ENCODE measurements around the gene TMEM108.

DNA sequence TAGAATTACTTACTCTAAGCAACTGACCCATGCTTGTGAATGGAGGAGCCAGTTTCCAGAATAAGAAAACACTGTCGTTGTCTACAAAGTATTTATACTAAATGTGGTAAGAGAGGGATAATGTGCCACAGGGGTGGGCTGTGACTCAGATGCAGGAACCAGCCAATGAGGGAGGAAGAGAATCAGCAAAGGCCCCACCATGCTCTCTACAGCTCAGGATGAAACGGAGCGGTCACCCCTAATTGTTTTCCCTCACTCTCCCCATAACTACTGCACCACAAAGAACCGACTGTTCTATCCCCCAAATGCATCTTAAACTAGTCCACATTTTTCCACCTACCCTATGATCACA, 406.2 kb downstream of the TMEM108 start:
- TF ChIP-seq POU2F2 (IDR thresholded peaks at IDR 0.05; ENCODE audit: low read depth, low read length) (no peak), PAX5 (IDR thresholded peaks at IDR 0.05; ENCODE audit: insufficient read depth, low read length, severe bottlenecking) (no peak)
